ENCODE data around the gene ZGLP1. TPM values are rescaled to one million over a fixed set of nuclear protein-coding genes. Genes with fewer than 3 reads are reported as not detected.

The ZGLP1 gene
- total and polyA plus RNA-seq, 2 of the 13 experiments (the other 11 are each of a cell fraction or from before 2014, with no cell fraction given): 2.4 to 3.0 TPM

GRCh38 chr19:10269333-10270179 is 40.1 kb downstream of the ZGLP1 start (continued):
- TF ChIP-seq, protein P1, sequence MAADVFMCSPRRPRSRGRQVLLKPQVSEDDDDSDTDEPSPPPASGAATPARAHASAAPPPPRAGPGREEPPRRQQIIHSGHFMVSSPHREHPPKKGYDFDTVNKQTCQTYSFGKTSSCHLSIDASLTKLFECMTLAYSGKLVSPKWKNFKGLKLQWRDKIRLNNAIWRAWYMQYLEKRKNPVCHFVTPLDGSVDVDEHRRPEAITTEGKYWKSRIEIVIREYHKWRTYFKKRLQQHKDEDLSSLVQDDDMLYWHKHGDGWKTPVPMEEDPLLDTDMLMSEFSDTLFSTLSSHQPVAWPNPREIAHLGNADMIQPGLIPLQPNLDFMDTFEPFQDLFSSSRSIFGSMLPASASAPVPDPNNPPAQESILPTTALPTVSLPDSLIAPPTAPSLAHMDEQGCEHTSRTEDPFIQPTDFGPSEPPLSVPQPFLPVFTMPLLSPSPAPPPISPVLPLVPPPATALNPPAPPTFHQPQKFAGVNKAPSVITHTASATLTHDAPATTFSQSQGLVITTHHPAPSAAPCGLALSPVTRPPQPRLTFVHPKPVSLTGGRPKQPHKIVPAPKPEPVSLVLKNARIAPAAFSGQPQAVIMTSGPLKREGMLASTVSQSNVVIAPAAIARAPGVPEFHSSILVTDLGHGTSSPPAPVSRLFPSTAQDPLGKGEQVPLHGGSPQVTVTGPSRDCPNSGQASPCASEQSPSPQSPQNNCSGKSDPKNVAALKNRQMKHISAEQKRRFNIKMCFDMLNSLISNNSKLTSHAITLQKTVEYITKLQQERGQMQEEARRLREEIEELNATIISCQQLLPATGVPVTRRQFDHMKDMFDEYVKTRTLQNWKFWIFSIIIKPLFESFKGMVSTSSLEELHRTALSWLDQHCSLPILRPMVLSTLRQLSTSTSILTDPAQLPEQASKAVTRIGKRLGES (CRISPR knock-in tag; IDR thresholded peaks at IDR 0.05; ENCODE audit: borderline replicate concordance): no peak
- TF ChIP-seq ZFY (CRISPR knock-in tag; IDR thresholded peaks at IDR 0.05) (peak; percentile 26; the same call in 1 of the 2 replicates), ZNF20 (CRISPR knock-in tag; IDR thresholded peaks at IDR 0.05) (no peak), ZBTB3 (CRISPR knock-in tag; IDR thresholded peaks at IDR 0.05; ENCODE audit: borderline replicate concordance, low read depth) (no peak), KDM4B (CRISPR knock-in tag; IDR thresholded peaks at IDR 0.05) (0 out of 2 replicates have a peak, but pooled peaks have one; percentile 32), NFE2 (CRISPR knock-in tag; IDR thresholded peaks at IDR 0.05) (no peak), FOXA1 (IDR thresholded peaks at IDR 0.05) (no peak), FOXA1 (CRISPR knock-in tag; IDR thresholded peaks at IDR 0.05) (0 out of 2 replicates have a peak, but pooled peaks have one; percentile 30), ZBTB38 (CRISPR knock-in tag; IDR thresholded peaks at IDR 0.05) (peak; percentile 96; the same call in 1 of the 2 replicates), TARDBP (CRISPR knock-in tag; IDR thresholded peaks at IDR 0.05) (no peak), ZNF747 (CRISPR knock-in tag; IDR thresholded peaks at IDR 0.05; ENCODE audit: borderline replicate concordance) (no peak), ARID4A (CRISPR knock-in tag; IDR thresholded peaks at IDR 0.05; ENCODE audit: borderline replicate concordance) (peak; percentile 38), ADNP (CRISPR knock-in tag; IDR thresholded peaks at IDR 0.05) (0 out of 2 replicates have a peak, but pooled peaks have one; percentile 48), PHF8 (CRISPR knock-in tag; IDR thresholded peaks at IDR 0.05) (peak; percentile 30; the same call in 1 of the 2 replicates), ZNF572 (CRISPR knock-in tag; IDR thresholded peaks at IDR 0.05) (0 out of 2 replicates have a peak, but pooled peaks have one; percentile 22), ZNF136 (CRISPR knock-in tag; IDR thresholded peaks at IDR 0.05; ENCODE audit: low read depth) (peak; percentile 54; the same call in 1 of the 2 replicates), ZNF639 (CRISPR knock-in tag; conservative IDR thresholded peaks at IDR 0.05) (no peak)
- TF ChIP-seq, protein P2, sequence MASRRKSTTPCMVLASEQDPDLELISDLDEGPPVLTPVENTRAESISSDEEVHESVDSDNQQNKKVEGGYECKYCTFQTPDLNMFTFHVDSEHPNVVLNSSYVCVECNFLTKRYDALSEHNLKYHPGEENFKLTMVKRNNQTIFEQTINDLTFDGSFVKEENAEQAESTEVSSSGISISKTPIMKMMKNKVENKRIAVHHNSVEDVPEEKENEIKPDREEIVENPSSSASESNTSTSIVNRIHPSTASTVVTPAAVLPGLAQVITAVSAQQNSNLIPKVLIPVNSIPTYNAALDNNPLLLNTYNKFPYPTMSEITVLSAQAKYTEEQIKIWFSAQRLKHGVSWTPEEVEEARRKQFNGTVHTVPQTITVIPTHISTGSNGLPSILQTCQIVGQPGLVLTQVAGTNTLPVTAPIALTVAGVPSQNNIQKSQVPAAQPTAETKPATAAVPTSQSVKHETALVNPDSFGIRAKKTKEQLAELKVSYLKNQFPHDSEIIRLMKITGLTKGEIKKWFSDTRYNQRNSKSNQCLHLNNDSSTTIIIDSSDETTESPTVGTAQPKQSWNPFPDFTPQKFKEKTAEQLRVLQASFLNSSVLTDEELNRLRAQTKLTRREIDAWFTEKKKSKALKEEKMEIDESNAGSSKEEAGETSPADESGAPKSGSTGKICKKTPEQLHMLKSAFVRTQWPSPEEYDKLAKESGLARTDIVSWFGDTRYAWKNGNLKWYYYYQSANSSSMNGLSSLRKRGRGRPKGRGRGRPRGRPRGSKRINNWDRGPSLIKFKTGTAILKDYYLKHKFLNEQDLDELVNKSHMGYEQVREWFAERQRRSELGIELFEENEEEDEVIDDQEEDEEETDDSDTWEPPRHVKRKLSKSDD (CRISPR knock-in tag; IDR thresholded peaks at IDR 0.05; ENCODE audit: low read depth): peak; percentile 71; the same call in 1 of the 2 replicates

All from HepG2 (cell line).